Measurements from ENCODE around the gene PTMS. TPM values are rescaled to one million over a fixed set of nuclear protein-coding genes. Genes with fewer than 3 reads are reported as not detected.

PTMS gene
- total and polyA plus RNA-seq, 2 experiments from 2014 or later, result 180 to 315 TPM

DNA sequence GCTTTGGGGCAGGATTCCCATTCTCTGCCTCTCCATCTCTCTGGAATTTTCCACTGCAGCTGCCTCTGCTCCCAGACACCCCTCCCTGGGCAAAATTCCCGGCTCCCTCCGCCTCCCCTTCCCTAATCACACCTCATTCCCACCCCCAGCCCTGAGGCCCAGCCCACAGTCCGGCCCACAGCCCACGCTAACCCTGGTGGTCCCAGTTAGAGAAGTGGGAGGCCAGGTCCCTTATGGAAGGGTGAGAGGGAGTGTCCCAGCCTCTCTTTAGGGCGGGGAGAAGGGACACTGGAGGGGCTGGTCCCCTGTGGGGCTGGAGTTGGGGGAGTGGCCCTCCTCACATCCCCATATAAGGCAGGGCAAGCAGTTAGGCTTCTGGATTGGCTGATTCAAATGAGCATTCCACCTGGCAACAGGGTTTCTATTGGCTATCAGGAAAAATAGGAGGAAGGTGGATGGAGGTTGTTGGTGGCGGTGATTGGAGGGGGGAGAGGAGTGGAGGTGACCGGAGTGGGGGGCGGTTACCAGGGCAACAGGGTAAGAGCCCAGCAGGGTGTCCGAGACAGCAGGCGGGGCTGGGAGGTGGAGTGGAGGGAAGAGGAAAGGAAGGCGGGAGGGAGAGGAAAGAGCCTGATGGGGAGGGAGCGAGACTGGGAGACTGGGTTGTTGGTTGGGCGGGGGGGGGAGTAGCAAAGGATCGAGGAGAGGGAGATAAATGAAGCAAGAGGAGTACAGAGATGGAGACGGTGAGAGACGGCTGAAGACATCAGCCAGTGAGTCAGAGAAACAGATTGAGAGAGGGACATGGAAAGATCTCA, 1.9 kb upstream of the PTMS start:
- no peak for TF ChIP-seq EZH2phosphoT487 (IDR thresholded peaks at IDR 0.05; ENCODE audit: low read depth, severe bottlenecking, unreplicated experiment)
- TF ChIP-seq, protein P1, sequence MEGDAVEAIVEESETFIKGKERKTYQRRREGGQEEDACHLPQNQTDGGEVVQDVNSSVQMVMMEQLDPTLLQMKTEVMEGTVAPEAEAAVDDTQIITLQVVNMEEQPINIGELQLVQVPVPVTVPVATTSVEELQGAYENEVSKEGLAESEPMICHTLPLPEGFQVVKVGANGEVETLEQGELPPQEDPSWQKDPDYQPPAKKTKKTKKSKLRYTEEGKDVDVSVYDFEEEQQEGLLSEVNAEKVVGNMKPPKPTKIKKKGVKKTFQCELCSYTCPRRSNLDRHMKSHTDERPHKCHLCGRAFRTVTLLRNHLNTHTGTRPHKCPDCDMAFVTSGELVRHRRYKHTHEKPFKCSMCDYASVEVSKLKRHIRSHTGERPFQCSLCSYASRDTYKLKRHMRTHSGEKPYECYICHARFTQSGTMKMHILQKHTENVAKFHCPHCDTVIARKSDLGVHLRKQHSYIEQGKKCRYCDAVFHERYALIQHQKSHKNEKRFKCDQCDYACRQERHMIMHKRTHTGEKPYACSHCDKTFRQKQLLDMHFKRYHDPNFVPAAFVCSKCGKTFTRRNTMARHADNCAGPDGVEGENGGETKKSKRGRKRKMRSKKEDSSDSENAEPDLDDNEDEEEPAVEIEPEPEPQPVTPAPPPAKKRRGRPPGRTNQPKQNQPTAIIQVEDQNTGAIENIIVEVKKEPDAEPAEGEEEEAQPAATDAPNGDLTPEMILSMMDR (IDR thresholded peaks at IDR 0.05; ENCODE audit: poor library complexity), result no peak
- TF ChIP-seq EZH2 (IDR thresholded peaks at IDR 0.05; ENCODE audit: borderline replicate concordance), result no peak
- Histone ChIP-seq H3K9me2 (replicated peaks; ENCODE audit: insufficient read depth) (no peaks in the 10 kb centered on the region), H3K9me3 (ENCODE audit: low read depth) (no peaks in the 10 kb centered on the region), H3K36me3 (replicated peaks; ENCODE audit: insufficient read depth, low read depth) (no peaks in the 10 kb centered on the region), H2AFZ (no peak overlapping the region), H3K27me3 (no peaks in the 10 kb centered on the region), H3K27ac (peak overlapping the region; percentile 86), H3K4me3 (no peak overlapping the region), H3K79me2 (peaks cover 24% of the 10 kb centered on the region), H4K20me1 (ENCODE audit: insufficient read depth, poor library complexity, severe bottlenecking) (peaks cover 19% of the 10 kb centered on the region), H3K4me1 (ENCODE audit: insufficient read depth) (peaks cover 50% of the 10 kb centered on the region), H3K4me2 (peak overlapping the region; percentile 82)
- WGBS (ENCODE audit: low lambda C conversion rate, missing lambda C conversion rate), result 8% methylated on average over 5 of the region's 16 CpGs
- DNase-seq (ENCODE audit: low spot score), result peak; percentile 95

DNA sequence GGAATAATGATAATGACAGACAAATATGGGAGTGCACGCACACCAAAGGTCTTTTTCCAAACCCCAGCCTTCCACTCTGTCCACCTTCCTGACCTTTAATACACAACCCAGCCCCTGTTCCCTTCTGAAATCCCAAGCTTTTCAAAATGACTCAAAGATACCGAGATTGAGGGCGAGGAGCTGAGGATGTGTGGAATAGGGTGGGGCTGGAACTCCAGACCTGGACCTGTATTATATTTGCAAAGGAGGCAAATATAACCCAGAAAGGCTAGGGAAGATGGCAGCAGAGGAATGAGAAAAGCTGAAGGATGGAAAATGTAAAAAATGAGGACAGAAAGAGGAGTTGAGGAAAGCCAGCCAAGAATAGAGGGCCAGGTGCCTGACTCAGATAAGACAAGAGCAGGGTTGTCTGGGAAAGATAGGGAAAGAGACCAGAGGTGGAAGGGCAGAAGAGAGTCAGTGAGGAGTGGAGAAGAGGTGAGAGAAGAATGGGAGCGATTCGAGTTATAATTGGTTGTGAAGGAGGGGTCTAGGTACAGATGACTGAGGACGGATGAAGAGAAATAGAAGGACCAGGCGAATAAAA, 1.0 kb upstream of the PTMS start:
- Histone ChIP-seq H3K4me3 (peak overlapping the region; percentile 16), H3K79me2 (peaks cover 32% of the 10 kb centered on the region), H3K4me2 (peak overlapping the region; percentile 82), H3K9me3 (ENCODE audit: low read depth) (no peaks in the 10 kb centered on the region), H4K20me1 (ENCODE audit: insufficient read depth, poor library complexity, severe bottlenecking) (peaks cover 26% of the 10 kb centered on the region), H3K9me2 (replicated peaks; ENCODE audit: insufficient read depth) (no peaks in the 10 kb centered on the region), H3K36me3 (replicated peaks; ENCODE audit: insufficient read depth, low read depth) (no peaks in the 10 kb centered on the region), H3K27ac (peak overlapping the region; percentile 86), H3K4me1 (ENCODE audit: insufficient read depth) (peaks cover 45% of the 10 kb centered on the region), H2AFZ (no peak overlapping the region), H3K27me3 (no peaks in the 10 kb centered on the region)
- TF ChIP-seq, protein P1 (IDR thresholded peaks at IDR 0.05; ENCODE audit: poor library complexity), result no peak
- TF ChIP-seq EZH2phosphoT487 (IDR thresholded peaks at IDR 0.05; ENCODE audit: low read depth, severe bottlenecking, unreplicated experiment) (no peak), EZH2 (IDR thresholded peaks at IDR 0.05; ENCODE audit: borderline replicate concordance) (no peak)
- DNase-seq (ENCODE audit: low spot score), result no peak
- 30% methylated on average over 7 of the region's 7 CpGs for WGBS (ENCODE audit: low lambda C conversion rate, missing lambda C conversion rate)

DNA sequence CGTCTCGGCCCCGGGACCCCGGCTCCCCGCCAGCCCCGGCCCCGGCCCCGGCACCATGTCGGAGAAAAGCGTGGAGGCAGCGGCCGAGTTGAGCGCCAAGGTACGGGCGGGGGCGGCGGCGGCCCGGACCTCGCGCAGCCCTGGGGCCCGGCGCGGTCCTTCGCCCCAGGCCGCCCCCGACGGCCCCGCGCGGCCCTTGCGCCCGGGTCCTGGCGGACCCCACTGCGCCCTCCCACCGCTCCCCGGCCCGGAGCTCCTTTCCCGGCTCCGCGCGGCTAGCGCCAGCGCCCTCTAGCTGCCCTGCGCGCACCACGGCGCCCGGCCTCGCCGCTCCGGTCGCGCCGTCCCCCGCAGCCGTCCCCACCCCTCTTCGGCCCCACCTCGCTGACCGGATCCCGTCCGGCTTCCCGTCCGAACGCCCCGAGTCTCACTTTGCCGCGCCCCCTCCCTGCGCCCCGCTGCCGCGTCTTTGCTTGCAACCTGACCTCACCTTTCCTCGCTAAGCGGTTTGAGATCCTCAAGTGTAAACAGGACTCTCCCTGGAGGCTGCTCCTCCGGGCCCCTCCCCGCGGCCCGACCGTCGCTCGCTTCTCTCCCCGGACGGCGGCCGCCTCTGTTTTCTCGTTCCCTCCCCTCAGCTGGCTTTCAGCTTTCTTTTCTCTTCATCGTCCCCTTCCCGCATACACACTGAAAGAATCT, 637 bp downstream of the PTMS start:
- TF ChIP-seq EZH2phosphoT487 (IDR thresholded peaks at IDR 0.05; ENCODE audit: low read depth, severe bottlenecking, unreplicated experiment), result no peak
- TF ChIP-seq, protein P1 (IDR thresholded peaks at IDR 0.05; ENCODE audit: poor library complexity), result peak; percentile 65
- H3K4me3 ChIP-seq, result peak overlapping the region; percentile 63
- WGBS (ENCODE audit: low lambda C conversion rate, missing lambda C conversion rate), result 2% methylated on average over 46 of the region's 88 CpGs
- H2AFZ ChIP-seq, result peak overlapping the region; percentile 55
- peaks cover 26% of the 10 kb centered on the region for H4K20me1 ChIP-seq (ENCODE audit: insufficient read depth, poor library complexity, severe bottlenecking)
- peaks cover 41% of the 10 kb centered on the region for H3K4me1 ChIP-seq (ENCODE audit: insufficient read depth)
- no peaks in the 10 kb centered on the region for H3K27me3 ChIP-seq
- H3K36me3 ChIP-seq (replicated peaks; ENCODE audit: insufficient read depth, low read depth), result no peaks in the 10 kb centered on the region
- peaks cover 32% of the 10 kb centered on the region for H3K79me2 ChIP-seq
- peak; percentile 93 for DNase-seq (ENCODE audit: low spot score)
- H3K9me2 ChIP-seq (replicated peaks; ENCODE audit: insufficient read depth), result no peaks in the 10 kb centered on the region
- peak overlapping the region; percentile 95 for H3K4me2 ChIP-seq
- no peaks in the 10 kb centered on the region for H3K9me3 ChIP-seq (ENCODE audit: low read depth)
- H3K27ac ChIP-seq, result peak overlapping the region; percentile 86
